Uterus (tissue), 4 donors: ENCODE results near the gene PIK3CB. TPM values are rescaled to one million over a fixed set of nuclear protein-coding genes. Genes with fewer than 3 reads are reported as not detected.
"Not testable (repeated sequence)": the region's sequence is repeated elsewhere in the genome, so short reads cannot be mapped to it uniquely, and the experiment has no call there.

Source experiments
- DNase-seq, 2 donors: peaks; one replicate each; pipeline ENCODE4 v3.0.0-alpha.2; 2019 to 2020
- H3K27ac ChIP-seq, 2 donors: fragments of 200-600 bp; sonication (generic); 1 replicate in 1 of 2; 2 replicates in 1 of 2; pipeline ENCODE4 v1.5.1; 2016 to 2018
- H3K27me3 ChIP-seq, 2 donors: fragments of 200-600 bp; sonication (generic); one replicate each; pipeline ENCODE4 v1.5.1; 2018 to 2019; ENCODE audit warnings: control low read depth in 1 of 2
- H3K36me3 ChIP-seq, 2 donors: fragments of 200-600 bp; sonication (generic); one replicate each; pipeline ENCODE4 v1.5.1; 2019; ENCODE audit warnings: control low read depth in 1 of 2
- H3K4me1 ChIP-seq, 2 donors: fragments of 200-600 bp; sonication (generic); one replicate each; pipeline ENCODE4 v1.5.1; 2018 to 2019; ENCODE audit warnings: control low read depth in 1 of 2
- H3K4me3 ChIP-seq, 2 donors: fragments of 200-600 bp; sonication (generic); 1 replicate in 1 of 2; 2 replicates in 1 of 2; pipeline ENCODE4 v1.5.1; 2018 to 2019; ENCODE audit warnings: mild to moderate bottlenecking in 1 of 2
- H3K9me3 ChIP-seq, 2 donors: fragments of 200-600 bp; sonication (generic); one replicate each; pipeline ENCODE4 v1.5.1; 2019; ENCODE audit warnings: control low read depth in 1 of 2
- POLR2A ChIP-seq, 2 donors: fragments of 450-650 bp; IDR thresholded peaks; one replicate each; pipeline ENCODE4 v1.6.1; 2016; ENCODE audit warnings: antibody characterized with exemption in 2 of 2, mild to moderate bottlenecking in 1 of 2, moderate library complexity in 1 of 2
- intact Hi-C: fragments of 100-400 bp; cut with DNase I; formaldehyde crosslinking; loops from one replicate; pipeline ENCODE4 v1.15.1; 2023; ENCODE audit warnings: low total_unique reads
- total RNA-seq, 4 donors: library from RNA; depleted of rRNA in 3 of 4; stranded (reverse); fragments of >200 nt in 3 of 4; gene quantifications; one replicate each; pipeline versions ENCODE4 v1.1.0 to v1.2.4, GENCODE V29; 2014 to 2023
- TF ChIP-seq, protein P1 (sequence below), 4 experiments: fragments of 200-600 bp in 2 of 4; fragments of 450-650 bp in 2 of 4; sonication (generic) in 2 of 4; IDR thresholded peaks; one replicate each; pipeline ENCODE4 v1.5.1; 2016 to 2019; ENCODE audit warnings: antibody characterized with exemption in 4 of 4, mild to moderate bottlenecking in 2 of 4, moderate library complexity in 1 of 4
- donor health status: DM: yes; HTN: yes; CAD: no.

Gene PIK3CB
- total RNA-seq, 4 donors from 2014 or later: 5.6 to 37.5 (median 17.0) TPM

DNA sequence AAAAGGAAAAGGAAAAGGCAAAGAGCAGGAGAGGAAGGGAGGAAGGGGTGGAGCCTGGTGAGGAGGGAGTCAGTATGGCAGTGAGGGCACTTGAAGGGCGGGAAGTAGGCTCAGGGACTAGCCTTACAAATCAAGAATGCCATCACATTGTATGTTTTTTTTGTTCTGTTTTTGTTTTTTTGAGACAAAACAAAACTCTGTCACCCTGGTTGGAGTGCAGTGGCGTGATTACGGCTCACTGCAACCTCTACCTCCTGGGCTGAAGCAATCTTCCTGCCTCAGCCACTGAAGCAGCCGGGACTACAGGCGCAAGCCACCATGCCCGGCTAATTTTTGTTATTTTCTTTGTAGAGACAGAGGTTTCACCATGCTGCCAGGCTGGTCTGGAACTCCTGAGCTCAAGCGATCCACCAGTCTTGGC lies 10.5 kb upstream of the PIK3CB start:
- no peak for DNase-seq
- no peaks in the 10 kb centered on the region for H3K9me3 ChIP-seq
- H3K4me3 ChIP-seq: no peak overlapping the region
- no peaks in the 10 kb centered on the region for H3K4me1 ChIP-seq
- intact Hi-C loops: no loop called here
- H3K27ac ChIP-seq: no peak overlapping the region
- H3K27me3 ChIP-seq: no peaks in the 10 kb centered on the region
- no peaks in the 10 kb centered on the region for H3K36me3 ChIP-seq
- TF ChIP-seq POLR2A (IDR thresholded peaks at IDR 0.05): no peak

DNA sequence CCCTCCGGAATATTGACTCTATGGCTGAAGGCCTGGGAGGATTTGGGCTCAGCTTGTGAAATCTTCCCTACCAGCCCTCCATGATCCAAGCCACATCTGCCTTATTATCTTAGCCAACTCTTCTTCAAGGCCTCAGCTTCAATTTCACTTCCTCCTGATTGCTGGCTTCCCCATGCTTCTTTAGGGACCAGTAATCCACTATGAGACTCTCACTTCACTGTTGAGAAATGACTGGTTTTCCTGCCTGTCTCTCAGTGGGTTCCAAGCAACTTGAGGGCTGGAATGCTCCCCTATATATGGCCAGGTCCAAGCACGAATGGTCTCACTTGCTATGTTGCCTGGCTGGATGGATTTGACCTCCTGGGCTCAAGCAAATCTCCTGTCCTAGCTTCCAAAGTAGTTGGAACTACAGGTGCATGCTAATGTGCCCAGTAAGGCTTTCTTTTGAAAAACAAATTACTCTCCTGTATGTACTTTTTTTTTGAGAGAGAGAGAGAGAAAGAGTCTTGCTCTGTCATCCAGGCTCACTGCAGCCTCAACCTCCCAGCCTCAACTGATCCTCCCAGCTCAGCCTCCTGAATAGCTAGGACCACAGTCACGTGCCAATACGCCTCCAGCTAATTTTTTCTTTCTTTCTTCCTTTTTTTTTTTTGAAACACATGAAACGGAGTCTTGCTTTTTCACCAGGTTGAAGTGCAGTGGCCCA lies 7.9 kb upstream of the PIK3CB start:
- intact Hi-C loops: no loop called here

DNA sequence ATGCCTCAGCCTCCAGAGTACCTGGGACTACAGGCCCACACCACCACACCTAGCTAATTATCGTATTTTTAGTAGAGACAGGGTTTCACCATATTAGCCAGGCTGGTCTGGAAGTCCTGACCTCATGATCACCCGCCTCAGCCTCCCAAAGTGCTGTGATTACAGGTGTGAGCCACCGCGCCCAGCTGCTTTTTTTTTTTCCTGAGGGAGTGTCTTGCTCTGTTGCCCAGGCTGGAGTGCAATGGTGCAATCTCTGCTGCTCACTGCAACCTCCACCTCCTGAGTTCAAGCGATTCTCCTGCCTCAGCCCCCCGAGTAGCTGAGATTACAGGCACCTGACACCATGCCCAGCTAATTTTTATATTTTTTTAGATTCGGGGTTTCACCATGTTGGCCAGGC lies 3.7 kb upstream of the PIK3CB start:
- H3K36me3 ChIP-seq, H3K27me3 ChIP-seq, H3K4me3 ChIP-seq, intact Hi-C loops, H3K27ac ChIP-seq, H3K9me3 ChIP-seq, H3K4me1 ChIP-seq, DNase-seq: not testable (repeated sequence)

More for the DNA sequence above, 7.9 kb upstream of the PIK3CB start:
- Histone ChIP-seq H3K27ac (no peak overlapping the region), H3K36me3 (no peaks in the 10 kb centered on the region), H3K4me1 (no peaks in the 10 kb centered on the region), H3K4me3 (no peak overlapping the region), H3K9me3 (no peaks in the 10 kb centered on the region), H3K27me3 (no peaks in the 10 kb centered on the region)
- no peak for DNase-seq
- TF ChIP-seq, protein P1, sequence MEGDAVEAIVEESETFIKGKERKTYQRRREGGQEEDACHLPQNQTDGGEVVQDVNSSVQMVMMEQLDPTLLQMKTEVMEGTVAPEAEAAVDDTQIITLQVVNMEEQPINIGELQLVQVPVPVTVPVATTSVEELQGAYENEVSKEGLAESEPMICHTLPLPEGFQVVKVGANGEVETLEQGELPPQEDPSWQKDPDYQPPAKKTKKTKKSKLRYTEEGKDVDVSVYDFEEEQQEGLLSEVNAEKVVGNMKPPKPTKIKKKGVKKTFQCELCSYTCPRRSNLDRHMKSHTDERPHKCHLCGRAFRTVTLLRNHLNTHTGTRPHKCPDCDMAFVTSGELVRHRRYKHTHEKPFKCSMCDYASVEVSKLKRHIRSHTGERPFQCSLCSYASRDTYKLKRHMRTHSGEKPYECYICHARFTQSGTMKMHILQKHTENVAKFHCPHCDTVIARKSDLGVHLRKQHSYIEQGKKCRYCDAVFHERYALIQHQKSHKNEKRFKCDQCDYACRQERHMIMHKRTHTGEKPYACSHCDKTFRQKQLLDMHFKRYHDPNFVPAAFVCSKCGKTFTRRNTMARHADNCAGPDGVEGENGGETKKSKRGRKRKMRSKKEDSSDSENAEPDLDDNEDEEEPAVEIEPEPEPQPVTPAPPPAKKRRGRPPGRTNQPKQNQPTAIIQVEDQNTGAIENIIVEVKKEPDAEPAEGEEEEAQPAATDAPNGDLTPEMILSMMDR (IDR thresholded peaks at IDR 0.05): no peak
- TF ChIP-seq POLR2A (IDR thresholded peaks at IDR 0.05): no peak

DNA sequence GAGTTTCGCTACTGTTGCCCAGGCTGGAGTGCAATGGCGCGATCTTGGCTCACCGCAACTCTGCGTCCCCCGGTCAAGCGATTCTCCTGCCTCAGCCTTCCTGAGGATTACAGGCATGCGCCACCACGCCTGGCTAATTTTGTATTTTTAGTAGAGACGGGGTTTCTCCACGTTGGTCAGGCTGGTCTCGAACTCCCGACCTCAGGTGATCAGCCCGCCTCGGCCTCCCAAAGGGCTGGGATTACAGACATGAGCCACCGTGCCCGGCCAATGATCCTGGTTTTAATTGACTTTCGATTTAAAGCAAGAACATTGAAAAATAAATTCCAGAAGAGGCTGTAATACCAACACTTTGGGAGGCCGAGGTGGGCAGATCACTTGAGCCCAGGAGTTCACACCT lies 1.1 kb upstream of the PIK3CB start:
- H3K27ac ChIP-seq: peak overlapping the region; percentile 86 to 95
- H3K4me1 ChIP-seq: not testable (repeated sequence)

DNA sequence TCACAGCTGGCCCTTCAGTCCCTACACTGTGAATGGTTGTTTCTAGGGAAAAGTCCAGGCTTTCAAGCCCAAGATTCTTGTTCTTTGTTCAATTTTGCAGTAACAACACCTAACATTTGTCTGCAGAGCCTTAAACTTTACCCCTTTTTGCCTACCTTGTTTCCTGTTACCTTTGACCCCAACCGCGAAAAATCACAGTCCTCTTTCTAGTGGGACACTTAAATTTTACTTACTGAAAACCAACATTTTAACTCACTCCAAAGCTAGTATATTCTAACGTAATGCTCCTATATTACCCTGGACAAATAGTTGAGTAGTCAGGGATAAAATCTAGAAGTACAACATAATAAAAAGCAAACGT lies 649 bp upstream of the PIK3CB start:
- intact Hi-C loops: no loop called here
- Histone ChIP-seq H3K27me3 (no peaks in the 10 kb centered on the region), H3K36me3 (no peaks in the 10 kb centered on the region), H3K27ac (peak overlapping the region; percentile 86 to 95), H3K4me3 (peak overlapping the region; percentile 69 to 97), H3K4me1 (peaks cover 3 to 6% of the 10 kb centered on the region in 2 donors), H3K9me3 (no peaks in the 10 kb centered on the region)
- TF ChIP-seq, protein P1 (IDR thresholded peaks at IDR 0.05): no peak
- no peak for TF ChIP-seq POLR2A (IDR thresholded peaks at IDR 0.05)
- DNase-seq: no peak

More for the DNA sequence above, 1.1 kb upstream of the PIK3CB start:
- DNase-seq, intact Hi-C loops, H3K36me3 ChIP-seq, H3K27me3 ChIP-seq, H3K9me3 ChIP-seq, H3K4me3 ChIP-seq: not testable (repeated sequence)

DNA sequence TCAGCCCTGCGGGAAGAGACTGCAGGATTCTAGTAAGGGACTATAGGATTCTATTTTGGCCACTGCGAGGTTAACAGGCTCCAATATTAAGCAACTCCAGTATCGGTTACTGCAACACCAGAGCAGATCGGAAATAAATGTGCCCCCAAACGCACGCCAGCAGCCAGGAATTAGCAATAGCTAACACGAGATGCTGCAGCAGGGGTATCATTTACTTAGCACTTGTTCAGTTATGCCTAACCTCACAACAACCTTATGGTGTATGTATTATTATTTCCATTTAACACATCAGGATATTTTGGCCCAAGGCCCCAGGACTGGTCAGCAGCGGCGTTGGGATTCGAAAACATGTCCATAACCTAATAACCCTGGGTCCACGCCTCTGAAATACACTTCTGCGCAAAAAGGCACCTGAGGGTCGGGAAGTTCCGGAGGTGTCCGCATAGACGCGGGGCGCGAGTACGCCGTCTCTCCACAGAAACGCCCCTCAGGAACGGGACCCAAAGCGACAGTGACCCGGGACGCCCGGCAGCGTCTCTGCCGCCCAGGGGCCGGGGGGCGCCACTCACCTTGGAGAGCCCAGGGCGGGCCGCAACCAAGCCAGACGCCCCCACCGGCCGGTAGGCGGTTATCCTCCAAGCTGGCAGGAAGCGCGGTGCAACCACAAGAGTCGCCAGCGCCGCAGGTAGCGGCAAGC lies 681 bp downstream of the PIK3CB start:
- peaks cover 3 to 6% of the 10 kb centered on the region in 2 donors for H3K4me1 ChIP-seq
- no peaks in the 10 kb centered on the region for H3K9me3 ChIP-seq
- no peaks in the 10 kb centered on the region for H3K27me3 ChIP-seq
- peak; percentile 22 to 49 for DNase-seq
- H3K27ac ChIP-seq: peak overlapping the region; percentile 86 to 95
- no peaks in the 10 kb centered on the region for H3K36me3 ChIP-seq
- intact Hi-C loops: no loop called here
- TF ChIP-seq, protein P1 (IDR thresholded peaks at IDR 0.05): peak in 2 of 4 experiments; percentile 30 to 41
- TF ChIP-seq POLR2A (IDR thresholded peaks at IDR 0.05): no peak
- peak overlapping the region; percentile 69 to 97 for H3K4me3 ChIP-seq

DNA sequence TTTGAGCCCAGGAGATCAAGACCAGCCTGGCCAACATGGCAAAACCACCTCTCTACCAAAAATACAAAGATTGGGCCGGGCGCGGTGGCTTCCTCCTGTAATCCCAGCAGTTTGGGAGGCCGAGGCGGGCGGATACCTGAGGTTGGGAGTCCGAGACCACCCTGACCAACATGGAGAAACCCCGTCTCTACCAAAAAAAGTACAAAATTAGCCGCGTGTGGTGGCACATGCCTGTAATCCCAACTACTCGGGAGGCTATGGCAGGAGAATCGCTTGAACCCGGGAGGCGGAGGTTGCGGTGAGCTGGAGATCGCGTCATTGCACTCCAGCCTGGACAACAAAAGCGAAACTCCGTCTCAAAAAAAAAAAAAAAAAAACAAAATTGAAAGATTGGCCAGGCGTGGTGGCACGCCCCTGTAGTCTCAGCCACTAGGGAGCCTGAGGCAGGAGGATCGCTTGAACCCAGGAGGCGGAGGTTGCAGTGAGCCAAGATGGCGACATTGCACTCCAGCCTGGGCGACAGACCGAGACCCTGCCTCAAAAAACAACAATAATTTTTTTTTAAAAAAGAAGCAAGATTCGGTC lies 2.2 kb downstream of the PIK3CB start:
- DNase-seq, H3K4me3 ChIP-seq, intact Hi-C loops, H3K9me3 ChIP-seq, H3K27me3 ChIP-seq, H3K4me1 ChIP-seq, H3K36me3 ChIP-seq: not testable (repeated sequence)
- peak overlapping the region in 1 of 2 donors; percentile 86 for H3K27ac ChIP-seq
